Mesothelial cell of epicardium (in vitro differentiated cells): Measurements from ENCODE around the gene ABCA2. TPM values are rescaled to one million over a fixed set of nuclear protein-coding genes. Genes with fewer than 3 reads are reported as not detected.
"Not testable (repeated sequence)": the region's sequence is repeated elsewhere in the genome, so short reads cannot be mapped to it uniquely, and the experiment has no call there.

Source experiments
- DNase-seq, 2 experiments: peaks; one replicate each; pipeline ENCODE4 v3.0.0; 2021; ENCODE audit warnings: low spot score in 2 of 2; ENCODE audit not compliant: unreplicated experiment in 2 of 2
- H3K27ac Mint-ChIP-seq: 2 replicates; pipeline ENCODE4 v1.8.0; 2021; ENCODE audit warnings: mixed read lengths
- H3K27me3 Mint-ChIP-seq: 2 replicates; pipeline ENCODE4 v1.8.0; 2021; ENCODE audit warnings: low read depth, mixed read lengths
- H3K36me3 Mint-ChIP-seq: 2 replicates; pipeline ENCODE4 v1.8.0; 2021; ENCODE audit warnings: mixed read lengths
- H3K4me1 Mint-ChIP-seq: 2 replicates; pipeline ENCODE4 v1.8.0; 2021; ENCODE audit warnings: mixed read lengths
- H3K4me3 Mint-ChIP-seq: 2 replicates; pipeline ENCODE4 v1.8.0; 2021; ENCODE audit warnings: mild to moderate bottlenecking, moderate library complexity, mixed read lengths
- H3K9me3 Mint-ChIP-seq: 2 replicates; pipeline ENCODE4 v1.8.0; 2021; ENCODE audit warnings: mixed read lengths
- CTCF ChIP-seq: fragments of 200-600 bp; sonication (generic); IDR thresholded peaks from one replicate; pipeline ENCODE4 v1.5.0; 2021; ENCODE audit warnings: antibody characterized with exemption; ENCODE audit not compliant: unreplicated experiment
- total RNA-seq: library from RNA; stranded (reverse); gene quantifications from 3 replicates; pipeline ENCODE4 v1.2.1, GENCODE V29; 2021

ABCA2 gene
- total RNA-seq, 1 donor from 2014 or later, result 58.7 TPM

GRCh38 chr9:137064027-137064879 lies 36.2 kb upstream of the ABCA2 start:
- Mint-ChIP-seq H3K9me3 (no peaks in the 10 kb centered on the region), H3K4me3 (no peak overlapping the region), H3K27ac (no peak overlapping the region), H3K36me3 (no peaks in the 10 kb centered on the region), H3K27me3 (peaks cover 22% of the 10 kb centered on the region), H3K4me1 (peaks cover 5% of the 10 kb centered on the region)
- TF ChIP-seq CTCF, result peak; percentile 96
- peak in 1 of 2 experiments; percentile 76 for DNase-seq

- H3K27ac Mint-ChIP-seq, result no peak overlapping the region
- DNase-seq, result no peak
- no peak for TF ChIP-seq CTCF
- H3K9me3 Mint-ChIP-seq, result no peaks in the 10 kb centered on the region
- H3K4me3 Mint-ChIP-seq, result no peak overlapping the region
- H3K36me3 Mint-ChIP-seq, result no peaks in the 10 kb centered on the region
- H3K4me1 Mint-ChIP-seq, result peaks cover 5% of the 10 kb centered on the region
- H3K27me3 Mint-ChIP-seq, result peaks cover 24% of the 10 kb centered on the region
Measured at GRCh38 chr9:137063311-137064026, 35.4 kb upstream of the ABCA2 start.

GRCh38 chr9:137062798-137063197 lies 34.8 kb upstream of the ABCA2 start:
- not testable (repeated sequence) for DNase-seq, H3K9me3 Mint-ChIP-seq, H3K4me3 Mint-ChIP-seq, H3K27ac Mint-ChIP-seq, H3K36me3 Mint-ChIP-seq, H3K4me1 Mint-ChIP-seq
- H3K27me3 Mint-ChIP-seq, result peaks cover 29% of the 10 kb centered on the region

- no peaks in the 10 kb centered on the region for H3K36me3 Mint-ChIP-seq
- H3K27me3 Mint-ChIP-seq, result peaks cover 32% of the 10 kb centered on the region
- no peak for DNase-seq
- no peak overlapping the region for H3K27ac Mint-ChIP-seq
- no peak for TF ChIP-seq CTCF
- H3K4me1 Mint-ChIP-seq, result peaks cover 1% of the 10 kb centered on the region
- H3K4me3 Mint-ChIP-seq, result no peak overlapping the region
- H3K9me3 Mint-ChIP-seq, result no peaks in the 10 kb centered on the region
Measured at GRCh38 chr9:137062384-137062783, 34.3 kb upstream of the ABCA2 start.

- H3K36me3 Mint-ChIP-seq, result no peaks in the 10 kb centered on the region
- H3K27ac Mint-ChIP-seq, result no peak overlapping the region
- no peak overlapping the region for H3K4me3 Mint-ChIP-seq
- TF ChIP-seq CTCF, result no peak
- peaks cover 59% of the 10 kb centered on the region for H3K27me3 Mint-ChIP-seq
- H3K9me3 Mint-ChIP-seq, result no peaks in the 10 kb centered on the region
- H3K4me1 Mint-ChIP-seq, result peaks cover 8% of the 10 kb centered on the region
- no peak for DNase-seq
Measured at GRCh38 chr9:137058521-137059234, 30.6 kb upstream of the ABCA2 start.
